Ovary (tissue), 9 donors: ENCODE data around the gene PDZRN3. TPM values are rescaled to one million over a fixed set of nuclear protein-coding genes. Genes with fewer than 3 reads are reported as not detected.

ENCODE experiments used
- DNase-seq, 5 donors: peaks; one replicate each; pipeline ENCODE4 v3.0.0-alpha.2; 2019 to 2020
- H3K27ac ChIP-seq, 2 donors: fragments of 200-600 bp; one replicate each; pipeline versions ENCODE4 v1.5.1 to v1.8.0; 2019 to 2022
- H3K27me3 ChIP-seq: fragments of 200-600 bp; one replicate; pipeline ENCODE4 v1.8.0; 2022
- H3K36me3 ChIP-seq: fragments of 200-600 bp; sonication (generic); one replicate; pipeline ENCODE4 v1.5.1; 2019
- H3K4me1 ChIP-seq: one replicate; pipeline ENCODE4 v1.8.1; 2013; ENCODE audit warnings: mild to moderate bottlenecking, moderate library complexity; ENCODE audit not compliant: insufficient read depth
- H3K4me3 ChIP-seq: fragments of 200-600 bp; sonication (generic); one replicate; pipeline ENCODE4 v1.5.1; 2017
- H3K9me3 ChIP-seq, 2 donors: fragments of 200-600 bp in 1 of 2; sonication (generic) in 1 of 2; one replicate each; pipeline versions ENCODE4 v1.5.1 to v1.8.1; 2013 to 2019; ENCODE audit warnings: mild to moderate bottlenecking in 1 of 2, moderate library complexity in 1 of 2
- CTCF ChIP-seq, 3 donors: fragments of 450-650 bp in 2 of 3; fragments of 200-600 bp in 1 of 3; IDR thresholded peaks; one replicate each; pipeline versions ENCODE4 v1.5.1 to v1.8.0; 2016 to 2022; ENCODE audit warnings: antibody characterized with exemption in 3 of 3, mild to moderate bottlenecking in 1 of 3
- EP300 ChIP-seq: sonication (generic); formaldehyde crosslinking; IDR thresholded peaks from one replicate; pipeline ENCODE4 v1.6.1; 2017; ENCODE audit warnings: antibody characterized with exemption
- POLR2A ChIP-seq: fragments of 450-650 bp; IDR thresholded peaks from one replicate; pipeline ENCODE4 v1.6.1; 2017; ENCODE audit warnings: antibody characterized with exemption, mild to moderate bottlenecking, moderate library complexity
- WGBS, 3 donors: extraction: QIAGEN DNeasy Blood & Tissue Kit in 1 of 3; methylation state at CpG; one replicate each; pipeline versions ENCODE4 v1.1.5 to v1.1.7; 2013 to 2017; 5-methylcytosine and 5-hydroxymethylcytosine counted together
- intact Hi-C, 4 donors: fragments of 100-400 bp; cut with DNase I; formaldehyde crosslinking; loops; one replicate each; pipeline versions ENCODE4 v1.11.0 to v1.15.1; 2022 to 2023
- polyA plus RNA-seq, 2 donors: library from polyadenylated mRNA; stranded (reverse); fragments of 200-250 nt in 1 of 2; fragments of 350-450 nt in 1 of 2; fragmentation: Illumina TruSeq in 1 of 2; extraction: RNeasy Lipid Tissue Mini Kit (QIAGEN cat#74804) in 1 of 2; gene quantifications; one replicate each; pipeline ENCODE4 v1.2.3, GENCODE V29; 2013 to 2014
- total RNA-seq, 7 donors: library from RNA; depleted of rRNA in 2 of 7; stranded (reverse); fragments of >200 nt in 2 of 7; fragmentation: NEBNext Ultra II Directional in 3 of 7; extraction: Animal tissue kit (Norgen Biotek cat#: 25700) in 3 of 7; gene quantifications; one replicate each; pipeline versions ENCODE4 v1.1.0 to v1.2.4, GENCODE V29; 2016 to 2023
- donor health status: DM: no; HTN: no; CAD: no; lungs with moderate emphysema.
- donor health status: DM: no; HTN: no; CAD: no.
- donor health status: Bipolar disorder and iron deficiency.
- donor health status: DM: yes; HTN: yes; CAD: no.
- donor health status: DM: no; HTN: no; CAD: no.
- donor health status: DM: yes; HTN: yes; CAD: no.

PDZRN3 gene
- total and polyA plus RNA-seq, 9 donors = 68.1 to 161 (median 102) TPM

GRCh38 chr3:73529308-73530021 is 95.3 kb downstream of the PDZRN3 start:
- Histone ChIP-seq H3K9me3 (no peaks in the 10 kb centered on the region), H3K4me3 (no peak overlapping the region), H3K27me3 (no peaks in the 10 kb centered on the region), H3K36me3 (no peaks in the 10 kb centered on the region), H3K4me1 (peaks cover 15% of the 10 kb centered on the region), H3K27ac (no peak overlapping the region)
- intact Hi-C loops = no loop called here
- DNase-seq = no peak
- TF ChIP-seq EP300 = no peak
- 76 to 80% (median 77%) methylated on average over 3 of the region's 3 CpGs for WGBS, 3 donors

GRCh38 chr3:73525591-73525990 is 99.2 kb downstream of the PDZRN3 start:
- Histone ChIP-seq H3K27ac (no peak overlapping the region), H3K4me1 (peaks cover 19% of the 10 kb centered on the region), H3K27me3 (no peaks in the 10 kb centered on the region), H3K4me3 (no peak overlapping the region), H3K36me3 (no peaks in the 10 kb centered on the region), H3K9me3 (no peaks in the 10 kb centered on the region)
- TF ChIP-seq CTCF (IDR thresholded peaks at IDR 0.05) = no peak
- TF ChIP-seq POLR2A = no peak
- no peak for TF ChIP-seq EP300
- DNase-seq = no peak
- intact Hi-C loops = no loop called here
- 86 to 92% (median 91%) methylated on average over 6 of the region's 6 CpGs for WGBS, 3 donors

GRCh38 chr3:73523661-73524060 is 101.1 kb downstream of the PDZRN3 start:
- Histone ChIP-seq H3K36me3 (no peaks in the 10 kb centered on the region), H3K27ac (no peak overlapping the region), H3K4me1 (peaks cover 19% of the 10 kb centered on the region), H3K9me3 (no peaks in the 10 kb centered on the region), H3K27me3 (no peaks in the 10 kb centered on the region), H3K4me3 (no peak overlapping the region)
- no peak for DNase-seq
- WGBS, 3 donors = 27 to 39% (median 34%) methylated on average over 2 of the region's 2 CpGs
- no peak for TF ChIP-seq EP300
- no peak for TF ChIP-seq POLR2A
- no peak for TF ChIP-seq CTCF (IDR thresholded peaks at IDR 0.05)
- intact Hi-C loops = no loop called here

- no peaks in the 10 kb centered on the region for H3K36me3 ChIP-seq
- H3K27me3 ChIP-seq = no peaks in the 10 kb centered on the region
- 75 to 89% (median 86%) methylated on average over 7 of the region's 7 CpGs for WGBS, 3 donors
- H3K9me3 ChIP-seq = no peaks in the 10 kb centered on the region
- TF ChIP-seq CTCF (IDR thresholded peaks at IDR 0.05) = no peak
- TF ChIP-seq EP300 = no peak
- no peak for TF ChIP-seq POLR2A
- H3K4me1 ChIP-seq = peaks cover 14% of the 10 kb centered on the region
- no peak overlapping the region for H3K27ac ChIP-seq
- no peak for DNase-seq
- no peak overlapping the region for H3K4me3 ChIP-seq
- intact Hi-C loops = no loop called here
Observed at GRCh38 chr3:73521734-73522336, 102.9 kb downstream of the PDZRN3 start.

- Histone ChIP-seq H3K4me3 (no peak overlapping the region), H3K9me3 (no peaks in the 10 kb centered on the region), H3K27ac (no peak overlapping the region), H3K4me1 (peaks cover 17% of the 10 kb centered on the region), H3K27me3 (no peaks in the 10 kb centered on the region), H3K36me3 (no peaks in the 10 kb centered on the region)
- intact Hi-C loops = no loop called here
- 57 to 63% (median 62%) methylated on average over 13 of the region's 13 CpGs for WGBS, 3 donors
- no peak for TF ChIP-seq EP300
- TF ChIP-seq POLR2A = no peak
- no peak for TF ChIP-seq CTCF (IDR thresholded peaks at IDR 0.05)
- DNase-seq = no peak
Observed at GRCh38 chr3:73520931-73521461, 103.7 kb downstream of the PDZRN3 start.
